Measurements from ENCODE around the gene FITM1. TPM values are rescaled to one million over a fixed set of nuclear protein-coding genes. Genes with fewer than 3 reads are reported as not detected.

The FITM1 gene
- total RNA-seq, 1 donor from 2014 or later: 0.27 TPM

DNA sequence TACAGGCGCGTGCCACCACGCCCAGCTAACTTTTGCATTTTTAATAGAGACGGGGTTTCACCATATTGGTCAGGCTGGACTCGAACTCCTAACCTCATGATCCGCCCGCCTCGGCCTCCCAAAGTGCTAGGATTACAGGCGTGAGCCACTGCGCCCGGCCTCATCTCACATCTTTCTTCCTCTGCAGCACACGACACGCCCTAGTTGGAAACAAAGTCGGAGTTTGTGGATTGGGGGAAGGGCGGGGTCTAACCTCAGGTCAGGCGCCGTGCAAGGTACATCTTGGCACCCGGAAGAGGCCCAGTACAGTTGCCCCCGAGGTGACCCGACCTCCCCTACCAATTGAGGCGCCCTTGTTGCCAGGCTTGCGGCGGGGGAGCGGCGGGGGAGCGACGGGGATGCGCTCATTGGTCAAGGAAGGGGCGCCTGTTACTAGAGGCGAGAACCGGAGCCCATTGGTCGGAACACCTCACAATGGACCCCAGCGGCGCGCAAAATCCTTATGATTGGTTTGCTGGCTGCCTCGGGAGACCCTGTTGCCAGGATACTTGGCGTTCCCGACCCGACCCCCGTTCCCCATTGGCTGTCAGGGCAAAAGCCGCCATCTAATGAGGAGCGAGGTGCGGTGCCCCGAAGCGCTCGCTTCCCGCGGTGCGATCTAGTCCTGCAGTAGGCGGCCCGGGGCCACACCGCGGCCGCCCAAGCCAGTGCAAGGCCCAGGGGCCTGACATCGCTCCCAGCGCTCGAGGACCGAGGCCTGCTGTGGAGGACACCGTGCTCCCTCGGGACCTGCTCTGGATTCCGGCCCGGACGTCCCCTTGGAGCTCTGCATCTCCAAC is 41.2 kb downstream of the FITM1 start, which contains the start of gene REC8:
TSS of gene REC8 (plus strand) at position 659 of the 839 bp plus-strand sequence. CDS start 473 bp downstream, outside the sequence.
- Mint-ChIP-seq H3K27me3 (ENCODE audit: low read depth) (no peaks in the 10 kb centered on the region), H3K36me3 (ENCODE audit: low read depth) (peaks cover 14% of the 10 kb centered on the region), H3K4me1 (ENCODE audit: low read depth) (no peaks in the 10 kb centered on the region), H3K27ac (ENCODE audit: unreplicated experiment) (no peak within 1 kb of the TSS), H3K4me3 (ENCODE audit: unreplicated experiment) (peak within 1 kb of the TSS; percentile 55), H3K9me3 (ENCODE audit: low read depth) (no peaks in the 10 kb centered on the region)
- TF ChIP-seq, protein P1, sequence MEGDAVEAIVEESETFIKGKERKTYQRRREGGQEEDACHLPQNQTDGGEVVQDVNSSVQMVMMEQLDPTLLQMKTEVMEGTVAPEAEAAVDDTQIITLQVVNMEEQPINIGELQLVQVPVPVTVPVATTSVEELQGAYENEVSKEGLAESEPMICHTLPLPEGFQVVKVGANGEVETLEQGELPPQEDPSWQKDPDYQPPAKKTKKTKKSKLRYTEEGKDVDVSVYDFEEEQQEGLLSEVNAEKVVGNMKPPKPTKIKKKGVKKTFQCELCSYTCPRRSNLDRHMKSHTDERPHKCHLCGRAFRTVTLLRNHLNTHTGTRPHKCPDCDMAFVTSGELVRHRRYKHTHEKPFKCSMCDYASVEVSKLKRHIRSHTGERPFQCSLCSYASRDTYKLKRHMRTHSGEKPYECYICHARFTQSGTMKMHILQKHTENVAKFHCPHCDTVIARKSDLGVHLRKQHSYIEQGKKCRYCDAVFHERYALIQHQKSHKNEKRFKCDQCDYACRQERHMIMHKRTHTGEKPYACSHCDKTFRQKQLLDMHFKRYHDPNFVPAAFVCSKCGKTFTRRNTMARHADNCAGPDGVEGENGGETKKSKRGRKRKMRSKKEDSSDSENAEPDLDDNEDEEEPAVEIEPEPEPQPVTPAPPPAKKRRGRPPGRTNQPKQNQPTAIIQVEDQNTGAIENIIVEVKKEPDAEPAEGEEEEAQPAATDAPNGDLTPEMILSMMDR (IDR thresholded peaks at IDR 0.05): no peak
- peak; percentile 93 for DNase-seq (ENCODE audit: low spot score)

DNA sequence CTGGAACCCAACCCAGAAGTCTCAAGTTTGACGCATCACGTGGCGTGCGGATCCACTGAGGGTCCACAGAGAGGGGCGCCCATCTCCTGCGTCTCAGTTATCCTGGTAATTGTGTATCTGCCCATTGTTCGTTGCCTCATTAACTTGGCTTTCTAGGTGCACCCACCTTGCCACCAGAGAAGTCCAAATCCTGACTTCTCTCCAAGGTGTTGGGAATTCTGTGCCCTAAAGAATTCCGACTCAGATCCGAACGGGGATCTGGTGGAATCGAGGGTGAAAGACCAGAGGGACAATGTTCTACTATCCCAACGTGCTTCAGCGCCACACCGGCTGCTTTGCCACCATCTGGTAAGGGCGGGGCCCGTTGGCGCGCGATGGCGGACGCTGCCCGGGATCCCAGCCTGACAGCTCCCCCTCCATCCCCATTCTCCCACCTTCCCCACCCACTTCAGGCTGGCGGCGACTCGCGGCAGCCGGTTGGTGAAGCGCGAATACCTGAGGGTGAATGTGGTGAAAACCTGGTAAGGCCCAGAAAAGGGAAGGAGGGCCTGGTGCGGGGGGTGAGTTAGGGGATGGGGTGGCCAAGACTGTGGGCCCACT is 41.9 kb downstream of the FITM1 start:
- H3K9me3 Mint-ChIP-seq (ENCODE audit: low read depth): no peaks in the 10 kb centered on the region
- no peaks in the 10 kb centered on the region for H3K27me3 Mint-ChIP-seq (ENCODE audit: low read depth)
- TF ChIP-seq, protein P1 (IDR thresholded peaks at IDR 0.05): no peak
- peak; percentile 83 for DNase-seq (ENCODE audit: low spot score)
- peaks cover 13% of the 10 kb centered on the region for H3K36me3 Mint-ChIP-seq (ENCODE audit: low read depth)
- no peaks in the 10 kb centered on the region for H3K4me1 Mint-ChIP-seq (ENCODE audit: low read depth)
- H3K27ac Mint-ChIP-seq (ENCODE audit: unreplicated experiment): no peak overlapping the region
- H3K4me3 Mint-ChIP-seq (ENCODE audit: unreplicated experiment): no peak overlapping the region

DNA sequence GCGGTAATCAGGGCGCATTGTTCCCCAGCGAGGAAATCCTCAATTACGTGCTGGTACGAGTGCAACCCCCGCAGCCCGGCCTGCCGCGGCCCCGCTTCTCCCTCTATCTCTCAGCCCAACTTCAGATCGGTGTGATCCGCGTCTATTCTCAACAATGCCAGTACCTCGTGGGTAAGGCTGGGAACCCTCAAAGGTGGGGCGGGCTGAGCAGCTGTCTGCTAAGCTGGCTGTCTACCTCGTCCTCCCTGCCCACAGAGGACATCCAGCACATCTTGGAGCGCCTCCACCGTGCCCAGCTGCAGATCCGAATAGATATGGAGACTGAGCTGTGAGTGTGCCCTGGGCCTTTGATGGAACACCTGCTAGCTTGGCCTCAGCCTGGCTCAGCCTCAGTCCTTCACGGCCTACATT is 42.4 kb downstream of the FITM1 start:
- Mint-ChIP-seq H3K27ac (ENCODE audit: unreplicated experiment) (no peak overlapping the region), H3K9me3 (ENCODE audit: low read depth) (no peaks in the 10 kb centered on the region), H3K36me3 (ENCODE audit: low read depth) (peaks cover 10% of the 10 kb centered on the region), H3K4me1 (ENCODE audit: low read depth) (no peaks in the 10 kb centered on the region), H3K4me3 (ENCODE audit: unreplicated experiment) (no peak overlapping the region), H3K27me3 (ENCODE audit: low read depth) (no peaks in the 10 kb centered on the region)
- DNase-seq (ENCODE audit: low spot score): peak; percentile 79
- TF ChIP-seq, protein P1 (IDR thresholded peaks at IDR 0.05): no peak

DNA sequence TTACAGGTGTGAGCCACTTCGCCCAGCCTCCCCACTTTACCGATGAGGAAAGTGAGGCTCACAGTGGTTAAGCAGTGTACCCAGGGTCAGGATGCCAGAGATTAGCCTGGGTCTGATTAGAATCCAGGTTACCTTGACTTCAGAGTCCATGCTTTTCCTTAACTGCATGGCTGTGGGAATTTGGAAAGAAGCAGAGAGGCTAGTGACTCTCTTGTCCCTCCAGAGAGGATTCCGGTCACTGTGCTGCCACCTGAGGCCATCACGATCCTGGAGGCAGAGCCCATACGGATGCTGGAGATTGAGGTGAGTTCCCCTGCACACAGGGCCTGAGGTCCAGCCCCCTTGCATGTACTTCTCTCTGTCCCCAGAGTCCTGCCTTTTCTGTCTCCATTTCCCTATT is 46.1 kb downstream of the FITM1 start:
- Mint-ChIP-seq H3K36me3 (ENCODE audit: low read depth) (peaks cover 11% of the 10 kb centered on the region), H3K27ac (ENCODE audit: unreplicated experiment) (no peak overlapping the region), H3K9me3 (ENCODE audit: low read depth) (no peaks in the 10 kb centered on the region), H3K4me1 (ENCODE audit: low read depth) (no peaks in the 10 kb centered on the region), H3K27me3 (ENCODE audit: low read depth) (no peaks in the 10 kb centered on the region), H3K4me3 (ENCODE audit: unreplicated experiment) (no peak overlapping the region)
- no peak for DNase-seq (ENCODE audit: low spot score)
- TF ChIP-seq, protein P1 (IDR thresholded peaks at IDR 0.05): no peak

DNA sequence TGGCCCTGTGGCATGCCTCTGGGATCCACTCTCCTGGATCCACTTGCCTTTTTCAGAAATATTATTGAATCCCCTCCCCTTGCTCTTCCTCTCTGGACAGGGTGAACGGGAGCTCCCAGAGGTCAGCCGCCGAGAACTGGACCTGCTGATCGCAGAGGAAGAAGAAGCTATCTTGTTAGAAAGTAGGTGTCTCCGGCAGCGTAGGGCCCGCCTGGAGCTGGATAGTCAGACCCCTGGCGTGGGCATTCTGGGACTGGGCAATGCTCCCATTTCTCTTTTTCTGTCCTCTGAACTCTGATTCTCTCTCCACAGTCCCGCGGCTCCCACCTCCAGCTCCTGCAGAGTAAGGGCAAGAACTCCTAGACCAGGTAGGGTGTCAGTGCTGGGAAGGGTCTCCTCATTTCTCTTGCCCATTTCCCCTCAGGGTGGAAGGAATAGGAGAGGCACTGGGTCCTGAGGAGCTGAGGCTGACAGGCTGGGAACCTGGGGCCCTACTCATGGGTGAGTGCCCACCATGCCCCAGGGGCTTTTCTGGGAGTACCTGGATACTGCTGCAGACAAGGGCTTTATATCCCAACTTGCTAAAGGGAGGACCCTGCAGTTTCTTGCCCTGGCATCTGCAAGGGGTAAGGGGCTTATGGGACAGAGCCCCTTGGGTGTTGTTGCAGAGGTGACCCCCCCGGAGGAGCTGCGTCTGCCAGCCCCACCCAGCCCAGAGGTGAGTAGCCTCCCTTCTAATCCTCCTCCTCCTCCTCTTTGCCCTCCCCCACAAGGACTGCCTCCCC is 46.8 kb downstream of the FITM1 start:
- TF ChIP-seq, protein P1 (IDR thresholded peaks at IDR 0.05): no peak
- H3K9me3 Mint-ChIP-seq (ENCODE audit: low read depth): no peaks in the 10 kb centered on the region
- H3K27me3 Mint-ChIP-seq (ENCODE audit: low read depth): no peaks in the 10 kb centered on the region
- no peak overlapping the region for H3K27ac Mint-ChIP-seq (ENCODE audit: unreplicated experiment)
- DNase-seq (ENCODE audit: low spot score): no peak
- H3K4me3 Mint-ChIP-seq (ENCODE audit: unreplicated experiment): no peak overlapping the region
- H3K36me3 Mint-ChIP-seq (ENCODE audit: low read depth): peaks cover 15% of the 10 kb centered on the region
- H3K4me1 Mint-ChIP-seq (ENCODE audit: low read depth): no peaks in the 10 kb centered on the region

Data from chondrocyte (in vitro differentiated cells).